ENCODE data around the gene NDUFB2.
A peak's percentile ranks its signal among the peaks of the same experiment; 100 is the strongest.
"Not testable (repeated sequence)": the region's sequence is repeated elsewhere in the genome, so short reads cannot be mapped to it uniquely, and the experiment has no call there.

NDUFB2 gene

GRCh38 chr7:140693849-140694248 lies 2.7 kb upstream of the NDUFB2 start:
- not testable (repeated sequence) for H3K4me3 Mint-ChIP-seq, H3K27me3 Mint-ChIP-seq, H3K9me3 Mint-ChIP-seq, DNase-seq, H3K27ac Mint-ChIP-seq
- H3K36me3 Mint-ChIP-seq (ENCODE audit: low read depth), result peaks cover 73% of the 10 kb centered on the region
- peaks cover 34% of the 10 kb centered on the region for H3K4me1 Mint-ChIP-seq (ENCODE audit: low read depth)

GRCh38 chr7:140694592-140694991 lies 1.9 kb upstream of the NDUFB2 start:
- Mint-ChIP-seq H3K4me3 (no peak overlapping the region), H3K36me3 (ENCODE audit: low read depth) (peaks cover 73% of the 10 kb centered on the region), H3K9me3 (no peaks in the 10 kb centered on the region), H3K27me3 (no peaks in the 10 kb centered on the region), H3K27ac (peak overlapping the region; percentile 5), H3K4me1 (ENCODE audit: low read depth) (peaks cover 40% of the 10 kb centered on the region)
- DNase-seq, result no peak

GRCh38 chr7:140695381-140695780 lies 1.1 kb upstream of the NDUFB2 start:
- Mint-ChIP-seq H3K9me3 (no peaks in the 10 kb centered on the region), H3K27me3 (no peaks in the 10 kb centered on the region), H3K27ac (peak overlapping the region; percentile 98), H3K4me1 (ENCODE audit: low read depth) (peaks cover 42% of the 10 kb centered on the region), H3K36me3 (ENCODE audit: low read depth) (peaks cover 71% of the 10 kb centered on the region), H3K4me3 (peak overlapping the region; percentile 91)
- DNase-seq, result no peak

GRCh38 chr7:140696024-140696679 lies 356 bp upstream of the NDUFB2 start:
- no peaks in the 10 kb centered on the region for H3K27me3 Mint-ChIP-seq
- peaks cover 46% of the 10 kb centered on the region for H3K4me1 Mint-ChIP-seq (ENCODE audit: low read depth)
- H3K9me3 Mint-ChIP-seq, result no peaks in the 10 kb centered on the region
- peak overlapping the region; percentile 91 for H3K4me3 Mint-ChIP-seq
- peaks cover 70% of the 10 kb centered on the region for H3K36me3 Mint-ChIP-seq (ENCODE audit: low read depth)
- peak overlapping the region; percentile 98 for H3K27ac Mint-ChIP-seq
- DNase-seq, result peak; percentile 97

- Mint-ChIP-seq H3K27ac (peak overlapping the region; percentile 98), H3K9me3 (no peaks in the 10 kb centered on the region), H3K4me3 (peak overlapping the region; percentile 91), H3K27me3 (no peaks in the 10 kb centered on the region), H3K4me1 (ENCODE audit: low read depth) (peaks cover 48% of the 10 kb centered on the region), H3K36me3 (ENCODE audit: low read depth) (peaks cover 59% of the 10 kb centered on the region)
- no peak for DNase-seq
Measured at GRCh38 chr7:140697447-140698143, 1.1 kb downstream of the NDUFB2 start.

GRCh38 chr7:140698477-140698876 lies 2.0 kb downstream of the NDUFB2 start:
- H3K9me3 Mint-ChIP-seq, result no peaks in the 10 kb centered on the region
- peak overlapping the region; percentile 98 for H3K27ac Mint-ChIP-seq
- peaks cover 44% of the 10 kb centered on the region for H3K4me1 Mint-ChIP-seq (ENCODE audit: low read depth)
- DNase-seq, result no peak
- no peaks in the 10 kb centered on the region for H3K27me3 Mint-ChIP-seq
- H3K4me3 Mint-ChIP-seq, result peak overlapping the region; percentile 91
- H3K36me3 Mint-ChIP-seq (ENCODE audit: low read depth), result peaks cover 59% of the 10 kb centered on the region

GRCh38 chr7:140702774-140703173 lies 6.3 kb downstream of the NDUFB2 start:
- no peak for DNase-seq
- H3K27me3 Mint-ChIP-seq, result no peaks in the 10 kb centered on the region
- peaks cover 68% of the 10 kb centered on the region for H3K36me3 Mint-ChIP-seq (ENCODE audit: low read depth)
- H3K27ac Mint-ChIP-seq, result peak overlapping the region; percentile 34
- H3K4me3 Mint-ChIP-seq, result no peak overlapping the region
- no peaks in the 10 kb centered on the region for H3K9me3 Mint-ChIP-seq
- H3K4me1 Mint-ChIP-seq (ENCODE audit: low read depth), result peaks cover 29% of the 10 kb centered on the region

GRCh38 chr7:140704205-140704604 lies 7.7 kb downstream of the NDUFB2 start:
- Mint-ChIP-seq H3K27ac (no peak overlapping the region), H3K4me1 (ENCODE audit: low read depth) (peaks cover 19% of the 10 kb centered on the region), H3K36me3 (ENCODE audit: low read depth) (peaks cover 67% of the 10 kb centered on the region), H3K9me3 (no peaks in the 10 kb centered on the region), H3K4me3 (no peak overlapping the region), H3K27me3 (no peaks in the 10 kb centered on the region)
- no peak for DNase-seq

GRCh38 chr7:140707132-140707531 lies 10.6 kb downstream of the NDUFB2 start:
- H3K9me3 Mint-ChIP-seq, result no peaks in the 10 kb centered on the region

GRCh38 chr7:140708764-140709163 lies 12.3 kb downstream of the NDUFB2 start:
- H3K4me1 Mint-ChIP-seq (ENCODE audit: low read depth); H3K27ac Mint-ChIP-seq; H3K9me3 Mint-ChIP-seq; DNase-seq; H3K27me3 Mint-ChIP-seq; H3K4me3 Mint-ChIP-seq: not testable (repeated sequence)
- H3K36me3 Mint-ChIP-seq (ENCODE audit: low read depth), result peaks cover 67% of the 10 kb centered on the region

More at GRCh38 chr7:140707132-140707531, 10.6 kb downstream of the NDUFB2 start:
- H3K4me1 Mint-ChIP-seq (ENCODE audit: low read depth), result peaks cover 6% of the 10 kb centered on the region
- no peak overlapping the region for H3K4me3 Mint-ChIP-seq
- DNase-seq, result no peak
- H3K36me3 Mint-ChIP-seq (ENCODE audit: low read depth), result peaks cover 65% of the 10 kb centered on the region
- H3K27ac Mint-ChIP-seq, result no peak overlapping the region
- no peaks in the 10 kb centered on the region for H3K27me3 Mint-ChIP-seq

GRCh38 chr7:140712392-140712791 lies 15.9 kb downstream of the NDUFB2 start:
- H3K27me3 Mint-ChIP-seq; H3K27ac Mint-ChIP-seq; H3K4me3 Mint-ChIP-seq; H3K4me1 Mint-ChIP-seq (ENCODE audit: low read depth); H3K9me3 Mint-ChIP-seq; DNase-seq: not testable (repeated sequence)
- peaks cover 62% of the 10 kb centered on the region for H3K36me3 Mint-ChIP-seq (ENCODE audit: low read depth)

- H3K27me3 Mint-ChIP-seq, result no peaks in the 10 kb centered on the region
- no peak overlapping the region for H3K4me3 Mint-ChIP-seq
- peaks cover 2% of the 10 kb centered on the region for H3K4me1 Mint-ChIP-seq (ENCODE audit: low read depth)
- DNase-seq, result no peak
- H3K36me3 Mint-ChIP-seq (ENCODE audit: low read depth), result peaks cover 52% of the 10 kb centered on the region
- no peaks in the 10 kb centered on the region for H3K9me3 Mint-ChIP-seq
- peak overlapping the region; percentile 0 for H3K27ac Mint-ChIP-seq
Measured at GRCh38 chr7:140714331-140715040, 18.0 kb downstream of the NDUFB2 start.

- no peak overlapping the region for H3K4me3 Mint-ChIP-seq
- H3K27me3 Mint-ChIP-seq, result no peaks in the 10 kb centered on the region
- H3K9me3 Mint-ChIP-seq, result no peaks in the 10 kb centered on the region
- DNase-seq, result no peak
- peaks cover 27% of the 10 kb centered on the region for H3K4me1 Mint-ChIP-seq (ENCODE audit: low read depth)
- H3K27ac Mint-ChIP-seq, result no peak overlapping the region
- H3K36me3 Mint-ChIP-seq (ENCODE audit: low read depth), result peaks cover 19% of the 10 kb centered on the region
Measured at GRCh38 chr7:140719721-140720120, 23.2 kb downstream of the NDUFB2 start.

- no peak overlapping the region for H3K4me3 Mint-ChIP-seq
- peaks cover 34% of the 10 kb centered on the region for H3K4me1 Mint-ChIP-seq (ENCODE audit: low read depth)
- H3K27me3 Mint-ChIP-seq, result no peaks in the 10 kb centered on the region
- no peaks in the 10 kb centered on the region for H3K9me3 Mint-ChIP-seq
- H3K36me3 Mint-ChIP-seq (ENCODE audit: low read depth), result peaks cover 12% of the 10 kb centered on the region
- no peak for DNase-seq
- H3K27ac Mint-ChIP-seq, result no peak overlapping the region
Measured at GRCh38 chr7:140722254-140722653, 25.7 kb downstream of the NDUFB2 start.

- H3K4me3 Mint-ChIP-seq, result no peak overlapping the region
- peak overlapping the region; percentile 76 for H3K27ac Mint-ChIP-seq
- H3K9me3 Mint-ChIP-seq, result no peaks in the 10 kb centered on the region
- no peak for DNase-seq
- peaks cover 12% of the 10 kb centered on the region for H3K36me3 Mint-ChIP-seq (ENCODE audit: low read depth)
- peaks cover 34% of the 10 kb centered on the region for H3K4me1 Mint-ChIP-seq (ENCODE audit: low read depth)
- H3K27me3 Mint-ChIP-seq, result no peaks in the 10 kb centered on the region
Measured at GRCh38 chr7:140723006-140723405, 26.5 kb downstream of the NDUFB2 start.
